Hepatocyte (in vitro differentiated cells): Measurements from ENCODE around the gene KDM6A.

Source experiments
- CTCF ChIP-seq: fragments of 200-600 bp; sonication (generic); IDR thresholded peaks from 2 replicates; pipeline ENCODE4 v1.5.1; 2016; ENCODE audit warnings: antibody characterized with exemption, mild to moderate bottlenecking; ENCODE audit not compliant: poor library complexity
- EZH2 ChIP-seq: fragments of 200-600 bp; sonication (generic); IDR thresholded peaks from 2 replicates; pipeline ENCODE4 v1.6.1; 2016; ENCODE audit warnings: antibody characterized with exemption, mild to moderate bottlenecking, borderline replicate concordance
- EZH2phosphoT487 ChIP-seq: fragments of 200-600 bp; sonication (generic); IDR thresholded peaks from one replicate; pipeline ENCODE4 v1.6.1; 2018; ENCODE audit warnings: antibody characterized with exemption, mild to moderate bottlenecking, low read depth, moderate library complexity; ENCODE audit not compliant: unreplicated experiment, severe bottlenecking

GRCh38 chrX:45046417-45046816, 173.4 kb downstream of the KDM6A start:
- no peak for TF ChIP-seq CTCF
- no peak for TF ChIP-seq EZH2phosphoT487
- no peak for TF ChIP-seq EZH2
